Activated T-cell treated with anti-CD3 and anti-CD28 coated beads, Interleukin-2, amount 50 U/mL, for 4 hours (primary cell): ENCODE results near the gene LRRC4C. TPM values are rescaled to one million over a fixed set of nuclear protein-coding genes. Genes with fewer than 3 reads are reported as not detected.

ENCODE experiments used
- ATAC-seq, 2 donors: fragments of 200-7000 bp; cut with Tn5 transposase; one replicate each; pipeline ENCODE4 v1.10.0; 2021
- DNase-seq: peaks from one replicate; pipeline ENCODE4 v3.0.0-alpha.2; 2020
- H3K27me3 Mint-ChIP-seq: one replicate; pipeline ENCODE4 v1.8.0; 2021; ENCODE audit warnings: low read depth, mixed read lengths
- H3K36me3 Mint-ChIP-seq: one replicate; pipeline ENCODE4 v1.8.0; 2022; ENCODE audit warnings: mixed read lengths; ENCODE audit not compliant: insufficient read depth
- H3K4me1 Mint-ChIP-seq: one replicate; pipeline ENCODE4 v1.8.0; 2021; ENCODE audit warnings: low read depth, mixed read lengths
- H3K4me3 Mint-ChIP-seq: one replicate; pipeline ENCODE4 v1.8.0; 2021; ENCODE audit warnings: mild to moderate bottlenecking, moderate library complexity, mixed read lengths
- H3K9me3 Mint-ChIP-seq: one replicate; pipeline ENCODE4 v1.8.0; 2021; ENCODE audit warnings: mixed read lengths
- total RNA-seq, 3 donors: library from RNA; stranded (reverse); gene quantifications; one replicate each; pipeline ENCODE4 v1.2.1, GENCODE V29; 2021

Gene LRRC4C
- total RNA-seq, 3 donors from 2014 or later, result not detected

DNA sequence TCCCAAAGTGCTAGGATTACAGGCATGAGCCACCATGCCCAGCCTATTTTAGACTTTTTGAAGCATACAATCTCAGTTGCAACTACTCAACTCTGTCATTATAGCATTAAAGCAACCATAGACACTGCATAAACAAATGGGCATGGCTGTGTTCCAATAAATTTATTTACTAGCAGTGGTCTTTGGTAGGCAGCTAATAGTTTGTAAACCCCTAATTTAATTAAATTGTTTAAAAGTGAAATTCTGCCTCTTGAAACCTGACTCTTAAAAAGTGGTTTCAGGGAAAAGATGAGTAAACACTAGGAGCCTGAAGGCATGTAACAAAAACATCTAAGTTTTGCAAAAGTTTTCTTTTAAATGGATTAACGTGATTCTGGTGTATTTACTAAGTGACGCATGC is 1364.5 kb downstream of the LRRC4C start:
- Mint-ChIP-seq H3K27me3 (no peaks in the 10 kb centered on the region), H3K4me3 (no peak overlapping the region), H3K4me1 (no peaks in the 10 kb centered on the region), H3K36me3 (no peaks in the 10 kb centered on the region), H3K9me3 (peaks cover 10% of the 10 kb centered on the region)
- ATAC-seq (no peak), DNase-seq (no peak)

DNA sequence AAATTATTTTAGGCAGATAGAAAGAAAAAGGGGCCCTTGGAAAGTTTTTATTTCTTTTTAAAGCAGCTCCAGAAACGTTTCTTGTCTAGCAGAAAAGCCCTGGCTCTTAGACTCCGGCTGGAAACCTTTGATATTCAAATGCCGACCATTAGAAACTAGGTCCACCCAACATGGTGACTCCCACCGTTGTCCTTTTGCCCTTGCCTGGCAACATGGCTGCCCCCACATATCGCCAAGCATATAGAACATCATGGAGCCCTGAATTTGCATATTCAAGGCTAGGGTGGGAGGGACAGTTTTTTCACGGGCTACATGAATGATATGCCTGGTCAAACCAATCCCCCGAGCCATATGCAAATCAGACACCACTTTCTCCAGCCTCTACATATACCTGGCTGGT is 1379.0 kb downstream of the LRRC4C start:
- ATAC-seq (no peak), DNase-seq (no peak)
- H3K36me3 Mint-ChIP-seq, result no peaks in the 10 kb centered on the region
- H3K27me3 Mint-ChIP-seq, result no peaks in the 10 kb centered on the region
- H3K4me3 Mint-ChIP-seq, result no peak overlapping the region
- peaks cover 32% of the 10 kb centered on the region for H3K9me3 Mint-ChIP-seq
- H3K4me1 Mint-ChIP-seq, result no peaks in the 10 kb centered on the region
